Measurements from ENCODE around the gene FAM186B. TPM values are rescaled to one million over a fixed set of nuclear protein-coding genes. Genes with fewer than 3 reads are reported as not detected.

The FAM186B gene
- total RNA-seq, 1 experiment from 2014 or later, result 0.39 TPM

DNA sequence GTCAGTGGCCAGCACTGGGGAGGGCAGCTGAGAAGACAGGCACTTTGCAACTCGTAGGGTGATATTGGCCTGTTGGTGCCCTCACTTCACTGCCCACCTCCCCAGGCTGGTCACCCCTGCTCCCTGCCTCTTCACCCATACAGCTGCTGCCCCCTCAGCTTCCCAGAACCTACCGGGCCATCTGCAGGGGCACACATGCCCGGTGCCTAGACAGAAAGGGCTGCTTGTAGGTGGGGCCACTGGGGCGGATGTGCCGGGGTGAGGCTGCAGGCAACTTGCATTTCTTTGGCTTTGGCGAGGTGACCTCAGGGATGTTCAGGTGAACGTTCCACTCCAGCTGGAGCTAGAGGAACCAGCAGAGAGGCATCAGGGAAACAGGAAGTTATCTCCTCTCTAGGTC, 17.2 kb downstream of the FAM186B start:
- H3K36me3 Mint-ChIP-seq, result peaks cover 12% of the 10 kb centered on the region
- ATAC-seq (no peak), DNase-seq (ENCODE audit: low spot score) (no peak)
- TF ChIP-seq TEAD4 (CRISPR knock-in tag; IDR thresholded peaks at IDR 0.05), result no peak
- TF ChIP-seq, protein P1, sequence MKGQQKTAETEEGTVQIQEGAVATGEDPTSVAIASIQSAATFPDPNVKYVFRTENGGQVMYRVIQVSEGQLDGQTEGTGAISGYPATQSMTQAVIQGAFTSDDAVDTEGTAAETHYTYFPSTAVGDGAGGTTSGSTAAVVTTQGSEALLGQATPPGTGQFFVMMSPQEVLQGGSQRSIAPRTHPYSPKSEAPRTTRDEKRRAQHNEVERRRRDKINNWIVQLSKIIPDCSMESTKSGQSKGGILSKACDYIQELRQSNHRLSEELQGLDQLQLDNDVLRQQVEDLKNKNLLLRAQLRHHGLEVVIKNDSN (CRISPR knock-in tag; IDR thresholded peaks at IDR 0.05), result no peak
- TF ChIP-seq ATF1 (CRISPR knock-in tag; IDR thresholded peaks at IDR 0.05), result no peak
- TF ChIP-seq ESRRA (CRISPR knock-in tag; IDR thresholded peaks at IDR 0.05; ENCODE audit: borderline replicate concordance), result no peak
- TF ChIP-seq NFYB (CRISPR knock-in tag; conservative IDR thresholded peaks at IDR 0.05; ENCODE audit: low read depth), result no peak
- no peak for TF ChIP-seq IRF2 (CRISPR knock-in tag; IDR thresholded peaks at IDR 0.05; ENCODE audit: borderline replicate concordance, low read depth)
- TF ChIP-seq, protein P2, sequence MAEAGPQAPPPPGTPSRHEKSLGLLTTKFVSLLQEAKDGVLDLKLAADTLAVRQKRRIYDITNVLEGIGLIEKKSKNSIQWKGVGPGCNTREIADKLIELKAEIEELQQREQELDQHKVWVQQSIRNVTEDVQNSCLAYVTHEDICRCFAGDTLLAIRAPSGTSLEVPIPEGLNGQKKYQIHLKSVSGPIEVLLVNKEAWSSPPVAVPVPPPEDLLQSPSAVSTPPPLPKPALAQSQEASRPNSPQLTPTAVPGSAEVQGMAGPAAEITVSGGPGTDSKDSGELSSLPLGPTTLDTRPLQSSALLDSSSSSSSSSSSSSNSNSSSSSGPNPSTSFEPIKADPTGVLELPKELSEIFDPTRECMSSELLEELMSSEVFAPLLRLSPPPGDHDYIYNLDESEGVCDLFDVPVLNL (CRISPR knock-in tag; IDR thresholded peaks at IDR 0.05; ENCODE audit: borderline replicate concordance, low read depth), result no peak
- TF ChIP-seq JUN (CRISPR knock-in tag; IDR thresholded peaks at IDR 0.05), result no peak
- no peak for TF ChIP-seq TP53 (CRISPR knock-in tag; IDR thresholded peaks at IDR 0.05)
- TF ChIP-seq, protein P3, sequence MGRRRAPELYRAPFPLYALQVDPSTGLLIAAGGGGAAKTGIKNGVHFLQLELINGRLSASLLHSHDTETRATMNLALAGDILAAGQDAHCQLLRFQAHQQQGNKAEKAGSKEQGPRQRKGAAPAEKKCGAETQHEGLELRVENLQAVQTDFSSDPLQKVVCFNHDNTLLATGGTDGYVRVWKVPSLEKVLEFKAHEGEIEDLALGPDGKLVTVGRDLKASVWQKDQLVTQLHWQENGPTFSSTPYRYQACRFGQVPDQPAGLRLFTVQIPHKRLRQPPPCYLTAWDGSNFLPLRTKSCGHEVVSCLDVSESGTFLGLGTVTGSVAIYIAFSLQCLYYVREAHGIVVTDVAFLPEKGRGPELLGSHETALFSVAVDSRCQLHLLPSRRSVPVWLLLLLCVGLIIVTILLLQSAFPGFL (CRISPR knock-in tag; IDR thresholded peaks at IDR 0.05; ENCODE audit: borderline replicate concordance), result no peak
- no peak for TF ChIP-seq CBFB (CRISPR knock-in tag; IDR thresholded peaks at IDR 0.05; ENCODE audit: low read depth)
- no peak for TF ChIP-seq FOXJ3 (CRISPR knock-in tag; IDR thresholded peaks at IDR 0.05; ENCODE audit: borderline replicate concordance)
- no peak for TF ChIP-seq CREM (CRISPR knock-in tag; IDR thresholded peaks at IDR 0.05)
- TF ChIP-seq TCF7 (CRISPR knock-in tag; IDR thresholded peaks at IDR 0.05; ENCODE audit: low read depth), result no peak
- TF ChIP-seq, protein P4, sequence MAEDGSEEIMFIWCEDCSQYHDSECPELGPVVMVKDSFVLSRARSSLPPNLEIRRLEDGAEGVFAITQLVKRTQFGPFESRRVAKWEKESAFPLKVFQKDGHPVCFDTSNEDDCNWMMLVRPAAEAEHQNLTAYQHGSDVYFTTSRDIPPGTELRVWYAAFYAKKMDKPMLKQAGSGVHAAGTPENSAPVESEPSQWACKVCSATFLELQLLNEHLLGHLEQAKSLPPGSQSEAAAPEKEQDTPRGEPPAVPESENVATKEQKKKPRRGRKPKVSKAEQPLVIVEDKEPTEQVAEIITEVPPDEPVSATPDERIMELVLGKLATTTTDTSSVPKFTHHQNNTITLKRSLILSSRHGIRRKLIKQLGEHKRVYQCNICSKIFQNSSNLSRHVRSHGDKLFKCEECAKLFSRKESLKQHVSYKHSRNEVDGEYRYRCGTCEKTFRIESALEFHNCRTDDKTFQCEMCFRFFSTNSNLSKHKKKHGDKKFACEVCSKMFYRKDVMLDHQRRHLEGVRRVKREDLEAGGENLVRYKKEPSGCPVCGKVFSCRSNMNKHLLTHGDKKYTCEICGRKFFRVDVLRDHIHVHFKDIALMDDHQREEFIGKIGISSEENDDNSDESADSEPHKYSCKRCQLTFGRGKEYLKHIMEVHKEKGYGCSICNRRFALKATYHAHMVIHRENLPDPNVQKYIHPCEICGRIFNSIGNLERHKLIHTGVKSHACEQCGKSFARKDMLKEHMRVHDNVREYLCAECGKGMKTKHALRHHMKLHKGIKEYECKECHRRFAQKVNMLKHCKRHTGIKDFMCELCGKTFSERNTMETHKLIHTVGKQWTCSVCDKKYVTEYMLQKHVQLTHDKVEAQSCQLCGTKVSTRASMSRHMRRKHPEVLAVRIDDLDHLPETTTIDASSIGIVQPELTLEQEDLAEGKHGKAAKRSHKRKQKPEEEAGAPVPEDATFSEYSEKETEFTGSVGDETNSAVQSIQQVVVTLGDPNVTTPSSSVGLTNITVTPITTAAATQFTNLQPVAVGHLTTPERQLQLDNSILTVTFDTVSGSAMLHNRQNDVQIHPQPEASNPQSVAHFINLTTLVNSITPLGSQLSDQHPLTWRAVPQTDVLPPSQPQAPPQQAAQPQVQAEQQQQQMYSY (CRISPR knock-in tag; IDR thresholded peaks at IDR 0.05), result no peak
- no peak for TF ChIP-seq PRRX2 (CRISPR knock-in tag; IDR thresholded peaks at IDR 0.05)
- TF ChIP-seq GRHL2 (CRISPR knock-in tag; IDR thresholded peaks at IDR 0.05; ENCODE audit: insufficient replicate concordance, severe bottlenecking), result no peak
- POLR2A ChIA-PET, result no interaction called here
- H3K4me3 Mint-ChIP-seq, result no peak overlapping the region
- no peaks in the 10 kb centered on the region for H3K4me1 Mint-ChIP-seq
- H3K9me3 Mint-ChIP-seq, result 0 out of 2 replicates have a peak, but pooled peaks cover 4% of the 10 kb centered on the region
- no peaks in the 10 kb centered on the region for H3K27me3 Mint-ChIP-seq (ENCODE audit: low read depth)
- CTCF ChIA-PET, result interaction anchor here (1.1 to 1.8 kb wide), 3 partner anchors 8 to 241 kb away, joined by 3 to 8 read pairs (median 4); no protein-coding TSS in a partner anchor
- no peak overlapping the region for H3K27ac Mint-ChIP-seq

DNA sequence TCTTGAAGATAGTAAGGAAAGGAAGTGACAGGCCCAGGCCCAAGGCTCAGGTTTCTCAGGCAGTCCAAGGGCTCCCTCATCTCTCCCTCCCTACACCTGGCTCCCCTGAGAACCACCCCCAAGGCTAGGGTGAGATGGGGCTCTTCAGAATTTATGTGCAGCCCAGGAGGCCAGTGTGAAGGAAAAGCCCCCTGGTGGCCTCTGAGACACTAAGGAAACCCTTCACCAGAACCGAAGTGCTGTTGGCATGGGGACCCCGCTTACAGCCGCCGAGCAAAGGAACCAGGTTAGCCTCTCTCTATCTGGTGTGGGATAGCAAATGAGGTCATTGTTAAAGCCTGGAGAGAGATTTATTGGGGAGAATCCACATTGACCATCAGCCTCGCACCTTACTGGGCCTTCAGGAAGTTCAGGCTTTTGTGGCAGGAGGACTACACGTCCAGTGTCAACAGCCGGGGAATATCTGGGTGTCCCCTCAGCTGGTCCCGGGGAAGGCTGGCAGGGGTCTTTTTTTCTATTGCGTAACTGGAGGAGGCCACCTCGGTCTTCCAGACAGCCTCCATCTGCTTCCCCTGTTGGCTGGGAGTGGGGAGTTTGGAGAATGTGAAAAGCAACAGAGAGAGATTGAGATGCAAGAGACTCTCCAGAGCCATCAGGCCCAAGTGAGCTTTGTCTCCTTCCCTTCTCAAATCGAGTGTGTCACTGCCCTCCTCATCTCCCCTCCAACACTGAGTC, 18.1 kb downstream of the FAM186B start:
- H3K27me3 Mint-ChIP-seq (ENCODE audit: low read depth), result no peaks in the 10 kb centered on the region
- no peak overlapping the region for H3K4me3 Mint-ChIP-seq
- POLR2A ChIA-PET, result no interaction called here
- ATAC-seq (no peak), DNase-seq (ENCODE audit: low spot score) (no peak)
- no peaks in the 10 kb centered on the region for H3K4me1 Mint-ChIP-seq
- H3K9me3 Mint-ChIP-seq, result no peaks in the 10 kb centered on the region
- peaks cover 8% of the 10 kb centered on the region for H3K36me3 Mint-ChIP-seq
- CTCF ChIA-PET, result interaction anchor here (0.9 to 3.5 kb wide), 2 partner anchors 36 to 191 kb away, joined by 3 to 11 read pairs; partner anchors contain the start of gene PRPF40B
- no peak overlapping the region for H3K27ac Mint-ChIP-seq
- TF ChIP-seq, protein P5, sequence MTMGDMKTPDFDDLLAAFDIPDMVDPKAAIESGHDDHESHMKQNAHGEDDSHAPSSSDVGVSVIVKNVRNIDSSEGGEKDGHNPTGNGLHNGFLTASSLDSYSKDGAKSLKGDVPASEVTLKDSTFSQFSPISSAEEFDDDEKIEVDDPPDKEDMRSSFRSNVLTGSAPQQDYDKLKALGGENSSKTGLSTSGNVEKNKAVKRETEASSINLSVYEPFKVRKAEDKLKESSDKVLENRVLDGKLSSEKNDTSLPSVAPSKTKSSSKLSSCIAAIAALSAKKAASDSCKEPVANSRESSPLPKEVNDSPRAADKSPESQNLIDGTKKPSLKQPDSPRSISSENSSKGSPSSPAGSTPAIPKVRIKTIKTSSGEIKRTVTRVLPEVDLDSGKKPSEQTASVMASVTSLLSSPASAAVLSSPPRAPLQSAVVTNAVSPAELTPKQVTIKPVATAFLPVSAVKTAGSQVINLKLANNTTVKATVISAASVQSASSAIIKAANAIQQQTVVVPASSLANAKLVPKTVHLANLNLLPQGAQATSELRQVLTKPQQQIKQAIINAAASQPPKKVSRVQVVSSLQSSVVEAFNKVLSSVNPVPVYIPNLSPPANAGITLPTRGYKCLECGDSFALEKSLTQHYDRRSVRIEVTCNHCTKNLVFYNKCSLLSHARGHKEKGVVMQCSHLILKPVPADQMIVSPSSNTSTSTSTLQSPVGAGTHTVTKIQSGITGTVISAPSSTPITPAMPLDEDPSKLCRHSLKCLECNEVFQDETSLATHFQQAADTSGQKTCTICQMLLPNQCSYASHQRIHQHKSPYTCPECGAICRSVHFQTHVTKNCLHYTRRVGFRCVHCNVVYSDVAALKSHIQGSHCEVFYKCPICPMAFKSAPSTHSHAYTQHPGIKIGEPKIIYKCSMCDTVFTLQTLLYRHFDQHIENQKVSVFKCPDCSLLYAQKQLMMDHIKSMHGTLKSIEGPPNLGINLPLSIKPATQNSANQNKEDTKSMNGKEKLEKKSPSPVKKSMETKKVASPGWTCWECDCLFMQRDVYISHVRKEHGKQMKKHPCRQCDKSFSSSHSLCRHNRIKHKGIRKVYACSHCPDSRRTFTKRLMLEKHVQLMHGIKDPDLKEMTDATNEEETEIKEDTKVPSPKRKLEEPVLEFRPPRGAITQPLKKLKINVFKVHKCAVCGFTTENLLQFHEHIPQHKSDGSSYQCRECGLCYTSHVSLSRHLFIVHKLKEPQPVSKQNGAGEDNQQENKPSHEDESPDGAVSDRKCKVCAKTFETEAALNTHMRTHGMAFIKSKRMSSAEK (CRISPR knock-in tag; IDR thresholded peaks at IDR 0.05; ENCODE audit: borderline replicate concordance), result no peak
- TF ChIP-seq, protein P2 (CRISPR knock-in tag; IDR thresholded peaks at IDR 0.05; ENCODE audit: borderline replicate concordance, low read depth), result no peak
- TF ChIP-seq, protein P6, sequence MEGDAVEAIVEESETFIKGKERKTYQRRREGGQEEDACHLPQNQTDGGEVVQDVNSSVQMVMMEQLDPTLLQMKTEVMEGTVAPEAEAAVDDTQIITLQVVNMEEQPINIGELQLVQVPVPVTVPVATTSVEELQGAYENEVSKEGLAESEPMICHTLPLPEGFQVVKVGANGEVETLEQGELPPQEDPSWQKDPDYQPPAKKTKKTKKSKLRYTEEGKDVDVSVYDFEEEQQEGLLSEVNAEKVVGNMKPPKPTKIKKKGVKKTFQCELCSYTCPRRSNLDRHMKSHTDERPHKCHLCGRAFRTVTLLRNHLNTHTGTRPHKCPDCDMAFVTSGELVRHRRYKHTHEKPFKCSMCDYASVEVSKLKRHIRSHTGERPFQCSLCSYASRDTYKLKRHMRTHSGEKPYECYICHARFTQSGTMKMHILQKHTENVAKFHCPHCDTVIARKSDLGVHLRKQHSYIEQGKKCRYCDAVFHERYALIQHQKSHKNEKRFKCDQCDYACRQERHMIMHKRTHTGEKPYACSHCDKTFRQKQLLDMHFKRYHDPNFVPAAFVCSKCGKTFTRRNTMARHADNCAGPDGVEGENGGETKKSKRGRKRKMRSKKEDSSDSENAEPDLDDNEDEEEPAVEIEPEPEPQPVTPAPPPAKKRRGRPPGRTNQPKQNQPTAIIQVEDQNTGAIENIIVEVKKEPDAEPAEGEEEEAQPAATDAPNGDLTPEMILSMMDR (IDR thresholded peaks at IDR 0.05), result no peak

Data from WTC11 (cell line).